SK-N-SH (cell line): Measurements from ENCODE around the gene C8A. TPM values are rescaled to one million over a fixed set of nuclear protein-coding genes. Genes with fewer than 3 reads are reported as not detected.

Experiments
- CTCF ChIA-PET: fragments of 300-600, 350-600 bp; formaldehyde crosslinking; extraction: SDS; loops from one replicate; lab custom pipeline; 2021; lab: Yijun Ruan, JAX
- POLR2A ChIA-PET: fragments of 350-600 bp; sonication (Branson Sonifier 250); formaldehyde crosslinking; extraction: SDS; loops from one replicate; lab custom pipeline; 2020; ENCODE audit warnings: antibody characterized with exemption, inconsistent platforms; lab: Yijun Ruan, JAX
- DNase-seq: peaks from one replicate; pipeline ENCODE4 v3.0.0; 2012
- H2AFZ ChIP-seq: fragments of 200-600 bp; sonication (generic); 2 replicates; pipeline ENCODE4 v1.8.1; 2016; ENCODE audit warnings: antibody characterized with exemption, mild to moderate bottlenecking, low read depth
- H3F3A ChIP-seq: fragments of 200-600 bp; sonication (generic); replicated peaks from 2 replicates; pipeline ENCODE3; 2016; ENCODE audit warnings: antibody characterized with exemption, mild to moderate bottlenecking; ENCODE audit not compliant: insufficient read depth
- H3K27ac ChIP-seq, 2 experiments: fragments of 200-500 bp in 1 of 2; fragments of 200-600 bp in 1 of 2; sonication (Bioruptor generic) in 1 of 2; sonication (generic), shearing (Covaris generic) in 1 of 2; 2 replicates each; pipeline versions ENCODE4 v1.5.1 to v1.6.1; 2014 to 2016; ENCODE audit warnings: low read depth in 2 of 2, inconsistent platforms in 1 of 2, low read length in 1 of 2, mild to moderate bottlenecking in 1 of 2, mixed read lengths in 1 of 2
- H3K27me3 ChIP-seq: fragments of 200-600 bp; sonication (generic), shearing (Covaris generic); 2 replicates; pipeline ENCODE4 v1.6.1; 2016; ENCODE audit warnings: mixed run types; ENCODE audit not compliant: insufficient read depth
- H3K36me3 ChIP-seq, 2 experiments: fragments of 200-500 bp in 1 of 2; fragments of 200-600 bp in 1 of 2; sonication (Bioruptor generic) in 1 of 2; sonication (generic) in 1 of 2; replicated peaks in 1 of 2; 2 replicates each; pipeline versions ENCODE3 to v1.5.1; 2014 to 2016; ENCODE audit warnings: low read length in 1 of 2, mild to moderate bottlenecking in 1 of 2; ENCODE audit not compliant: insufficient read depth in 2 of 2, control insufficient read depth in 1 of 2
- H3K4me1 ChIP-seq, 2 experiments: fragments of 200-500 bp in 1 of 2; fragments of 200-600 bp in 1 of 2; sonication (Bioruptor generic) in 1 of 2; sonication (generic), shearing (Covaris generic) in 1 of 2; 2 replicates each; pipeline versions ENCODE4 v1.5.1 to v1.6.1; 2014 to 2016; ENCODE audit warnings: low read depth in 1 of 2, low read length in 1 of 2, mixed run types in 1 of 2; ENCODE audit not compliant: insufficient read depth in 2 of 2, control insufficient read depth in 1 of 2
- H3K4me2 ChIP-seq: fragments of 200-600 bp; sonication (generic), shearing (Covaris generic); 2 replicates; pipeline ENCODE4 v1.6.1; 2017; ENCODE audit warnings: mixed run types
- H3K4me3 ChIP-seq, 2 experiments: fragments of 200-500 bp in 1 of 2; fragments of 200-600 bp in 1 of 2; sonication (Bioruptor generic) in 1 of 2; sonication (generic), shearing (Covaris generic) in 1 of 2; 2 replicates each; pipeline versions ENCODE4 v1.5.1 to v1.8.1; 2014 to 2016; ENCODE audit warnings: low read depth in 2 of 2, inconsistent platforms in 1 of 2, low read length in 1 of 2, mild to moderate bottlenecking in 1 of 2, mixed read lengths in 1 of 2, moderate library complexity in 1 of 2
- H3K79me2 ChIP-seq: fragments of 200-600 bp; sonication (generic); 2 replicates; pipeline ENCODE4 v1.8.1; 2017; ENCODE audit warnings: mild to moderate bottlenecking; ENCODE audit not compliant: insufficient read depth
- H3K9ac ChIP-seq: fragments of 200-600 bp; sonication (generic); 2 replicates; pipeline ENCODE4 v1.6.1; 2017; ENCODE audit warnings: mixed run types
- H3K9me2 ChIP-seq: fragments of 200-600 bp; sonication (generic); 2 replicates; pipeline ENCODE4 v1.6.1; 2017; ENCODE audit warnings: mixed run types
- H3K9me3 ChIP-seq: fragments of 200-600 bp; sonication (generic); 2 replicates; pipeline ENCODE4 v1.6.1; 2017; ENCODE audit warnings: mixed run types, mild to moderate bottlenecking, moderate library complexity
- H4K20me1 ChIP-seq: fragments of 200-600 bp; sonication (generic); 2 replicates; pipeline ENCODE4 v1.6.1; 2017; ENCODE audit warnings: mild to moderate bottlenecking, mixed run types; ENCODE audit not compliant: insufficient read depth
- CHD2 ChIP-seq: fragments of 150-350 bp; IDR thresholded peaks from 2 replicates; pipeline ENCODE4 v1.6.1; 2018; ENCODE audit warnings: low read length; ENCODE audit not compliant: partially characterized antibody
- ELF1 ChIP-seq: IDR thresholded peaks from 2 replicates; pipeline ENCODE4 v1.4.0; 2012
- EP300 ChIP-seq, 2 experiments: IDR thresholded peaks; 2 replicates each; pipeline versions ENCODE4 v1.4.0 to v1.6.1; 2012; ENCODE audit warnings: borderline replicate concordance in 1 of 2, low read depth in 1 of 2, low read length in 1 of 2
- FOSL2 ChIP-seq: IDR thresholded peaks from 2 replicates; pipeline ENCODE4 v1.4.0; 2012; ENCODE audit warnings: low read depth, mild to moderate bottlenecking, moderate library complexity, borderline replicate concordance
- GABPA ChIP-seq: IDR thresholded peaks from 2 replicates; pipeline ENCODE4 v1.4.0; 2012; ENCODE audit warnings: low read depth, mild to moderate bottlenecking
- MXI1 ChIP-seq: IDR thresholded peaks from 2 replicates; pipeline ENCODE4 v1.6.1; 2012; ENCODE audit warnings: mild to moderate bottlenecking, low read depth, low read length, improper control_type of control experiment
- RFX5 ChIP-seq: IDR thresholded peaks from 2 replicates; pipeline ENCODE4 v1.6.1; 2012; ENCODE audit warnings: mild to moderate bottlenecking, improper control_type of control experiment, low read length
- SMC3 ChIP-seq: IDR thresholded peaks from 2 replicates; pipeline ENCODE4 v1.6.1; 2012; ENCODE audit warnings: low read depth, low read length, improper control_type of control experiment
- TCF12 ChIP-seq: IDR thresholded peaks from 2 replicates; pipeline ENCODE4 v1.4.0; 2012
- WGBS: methylation state at CpG from one replicate; pipeline ENCODE4 v1.1.6; 2017; ENCODE audit warnings: low lambda C conversion rate; 5-methylcytosine and 5-hydroxymethylcytosine counted together
- polyA plus RNA-seq, 3 experiments: library from polyadenylated mRNA; depleted of rRNA; stranded (reverse); fragments of >200 nt; gene quantifications; 2 replicates each; pipeline ENCODE4 v1.2.3, GENCODE V29; 2012
- TF ChIP-seq, protein P1 (sequence below): fragments of 200-600 bp; sonication (generic); IDR thresholded peaks from 2 replicates; pipeline ENCODE4 v1.6.1; 2017; ENCODE audit warnings: antibody characterized with exemption, mild to moderate bottlenecking, moderate library complexity

C8A gene
- polyA plus RNA-seq, 1 of the 3 experiments (the other 2 are of a cell fraction), result not detected

DNA sequence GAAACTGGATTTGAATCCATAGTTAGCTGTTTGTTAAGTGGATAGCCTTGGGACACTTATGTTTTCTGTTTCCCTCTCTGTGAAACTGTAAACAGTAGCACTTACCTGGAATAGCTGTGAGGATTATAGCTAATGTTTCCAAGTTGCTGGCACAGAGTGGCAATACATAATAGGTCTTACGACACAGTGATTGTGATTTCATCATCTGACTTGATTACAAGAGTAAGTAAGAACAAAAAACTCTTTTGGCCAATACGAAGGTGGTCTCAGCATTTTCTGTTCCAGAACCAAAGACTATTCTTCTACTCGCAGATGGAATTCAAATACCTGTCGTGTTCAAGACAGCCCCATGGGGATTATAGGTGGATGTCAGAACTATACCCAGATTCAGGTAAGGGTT lies 109.1 kb downstream of the C8A start:
- Histone ChIP-seq H3K36me3 (no peaks in the 10 kb centered on the region), H3K9ac (no peak overlapping the region), H3K27me3 (no peaks in the 10 kb centered on the region), H4K20me1 (no peaks in the 10 kb centered on the region), H3K4me3 (no peak overlapping the region), H2AFZ (no peak overlapping the region), H3K27ac (no peak overlapping the region), H3K9me2 (no peaks in the 10 kb centered on the region), H3K9me3 (no peaks in the 10 kb centered on the region), H3K4me2 (no peak overlapping the region), H3K79me2 (no peaks in the 10 kb centered on the region), H3K4me1 (peaks cover 0 to 2% of the 10 kb centered on the region in 2 experiments; a peak in 2 of 4 replicates), H3F3A (no peaks in the 10 kb centered on the region)
- TF ChIP-seq FOSL2 (no peak), CHD2 (no peak), SMC3 (no peak), RFX5 (no peak), TCF12 (no peak)
- TF ChIP-seq, protein P1, sequence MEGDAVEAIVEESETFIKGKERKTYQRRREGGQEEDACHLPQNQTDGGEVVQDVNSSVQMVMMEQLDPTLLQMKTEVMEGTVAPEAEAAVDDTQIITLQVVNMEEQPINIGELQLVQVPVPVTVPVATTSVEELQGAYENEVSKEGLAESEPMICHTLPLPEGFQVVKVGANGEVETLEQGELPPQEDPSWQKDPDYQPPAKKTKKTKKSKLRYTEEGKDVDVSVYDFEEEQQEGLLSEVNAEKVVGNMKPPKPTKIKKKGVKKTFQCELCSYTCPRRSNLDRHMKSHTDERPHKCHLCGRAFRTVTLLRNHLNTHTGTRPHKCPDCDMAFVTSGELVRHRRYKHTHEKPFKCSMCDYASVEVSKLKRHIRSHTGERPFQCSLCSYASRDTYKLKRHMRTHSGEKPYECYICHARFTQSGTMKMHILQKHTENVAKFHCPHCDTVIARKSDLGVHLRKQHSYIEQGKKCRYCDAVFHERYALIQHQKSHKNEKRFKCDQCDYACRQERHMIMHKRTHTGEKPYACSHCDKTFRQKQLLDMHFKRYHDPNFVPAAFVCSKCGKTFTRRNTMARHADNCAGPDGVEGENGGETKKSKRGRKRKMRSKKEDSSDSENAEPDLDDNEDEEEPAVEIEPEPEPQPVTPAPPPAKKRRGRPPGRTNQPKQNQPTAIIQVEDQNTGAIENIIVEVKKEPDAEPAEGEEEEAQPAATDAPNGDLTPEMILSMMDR, result no peak
- POLR2A ChIA-PET, result no interaction called here
- CTCF ChIA-PET, result no interaction called here
- DNase-seq, result no peak
- 78% methylated on average over 4 of the region's 4 CpGs for WGBS

GRCh38 chr1:56964349-56965017 lies 109.9 kb downstream of the C8A start:
- H3F3A ChIP-seq, result no peaks in the 10 kb centered on the region
- H3K4me2 ChIP-seq, result no peak overlapping the region
- no peaks in the 10 kb centered on the region for H3K27me3 ChIP-seq
- no peaks in the 10 kb centered on the region for H3K36me3 ChIP-seq
- H3K79me2 ChIP-seq, result no peaks in the 10 kb centered on the region
- no peaks in the 10 kb centered on the region for H3K9me2 ChIP-seq
- ChIA-PET CTCF (interaction anchor here (0.8 to 1.7 kb wide), 3 partner anchors 12 to 16 kb away, joined by 3 to 5 read pairs (median 3); no protein-coding TSS in a partner anchor), POLR2A (no interaction called here)
- H3K4me3 ChIP-seq, result no peak overlapping the region
- TF ChIP-seq GABPA (no peak), MXI1 (no peak), CHD2 (no peak), ELF1 (no peak), EP300 (IDR thresholded peaks at IDR 0.05; ENCODE audit: borderline replicate concordance in 1 of 2, low read depth in 1 of 2, low read length in 1 of 2) (no peak)
- H3K27ac ChIP-seq, result no peak overlapping the region
- H2AFZ ChIP-seq, result no peak overlapping the region
- DNase-seq, result no peak
- no peaks in the 10 kb centered on the region for H4K20me1 ChIP-seq
- H3K4me1 ChIP-seq, result no peaks in the 10 kb centered on the region
- 85% methylated on average over 9 of the region's 9 CpGs for WGBS
- H3K9me3 ChIP-seq, result no peaks in the 10 kb centered on the region
- no peak overlapping the region for H3K9ac ChIP-seq
